GM12865 (cell line): ENCODE measurements around the gene BBS4.

Source experiments
- DNase-seq: peaks from one replicate; pipeline ENCODE4 v3.0.0; 2010; ENCODE audit warnings: low read depth
- H3K4me3 ChIP-seq: 2 replicates; pipeline ENCODE4 v1.5.1; 2011; ENCODE audit warnings: mild to moderate bottlenecking, low read depth, low read length, control low read depth
- CTCF ChIP-seq: IDR thresholded peaks from 2 replicates; pipeline ENCODE4 v1.5.1; 2011; ENCODE audit warnings: low read length, control low read depth, low read depth, inconsistent platforms; ENCODE audit not compliant: insufficient read depth; ENCODE audit errors: missing control alignments

The BBS4 gene

GRCh38 chr15:72774696-72775383 lies 88.8 kb downstream of the BBS4 start:
- no peak overlapping the region for H3K4me3 ChIP-seq
- DNase-seq, result no peak
- TF ChIP-seq CTCF, result no peak

GRCh38 chr15:72778796-72779195 lies 92.8 kb downstream of the BBS4 start:
- no peak for TF ChIP-seq CTCF
- H3K4me3 ChIP-seq, result no peak overlapping the region
- no peak for DNase-seq

- DNase-seq, result no peak
- H3K4me3 ChIP-seq, result peak overlapping the region; percentile 72
- TF ChIP-seq CTCF, result no peak
These were observed 95.6 kb downstream of the BBS4 start for GRCh38 chr15:72781631-72782030.

GRCh38 chr15:72782274-72783003 lies 96.4 kb downstream of the BBS4 start:
- peak; percentile 11 for DNase-seq
- peak overlapping the region; percentile 72 for H3K4me3 ChIP-seq

GRCh38 chr15:72783004-72783639 lies 97.1 kb downstream of the BBS4 start:
- TF ChIP-seq CTCF, result no peak
- DNase-seq, result peak; percentile 84
- peak overlapping the region; percentile 72 for H3K4me3 ChIP-seq

More at GRCh38 chr15:72782274-72783003, 96.4 kb downstream of the BBS4 start:
- TF ChIP-seq CTCF, result no peak

- DNase-seq, result peak; percentile 96
- peak within 1 kb of the TSS; percentile 72 for H3K4me3 ChIP-seq
- peak; percentile 49 for TF ChIP-seq CTCF
These were observed 97.8 kb downstream of the BBS4 start, which contains the start of gene ADPGK for GRCh38 chr15:72783640-72784455. TSS of gene ADPGK (minus strand) at chr15:72783758. CDS start at chr15:72783691, 67 bp downstream.
